Endothelial cell of umbilical vein (primary cell): Measurements from ENCODE around the gene BCO2. TPM values are rescaled to one million over a fixed set of nuclear protein-coding genes. Genes with fewer than 3 reads are reported as not detected.

Experiments used
- BruUV-seq: library from RNA; stranded (reverse); fragments of 400-500 nt; replicated peaks from 2 replicates; lab custom pipeline; 2021; lab: Mats Ljungman, UMichigan
- CTCF ChIA-PET: fragments of 300-600, 350-600 bp; sonication (Branson Sonifier 250); formaldehyde crosslinking; loops from one replicate; lab custom pipeline; 2021; ENCODE audit warnings: antibody characterized with exemption, inconsistent platforms; lab: Charles Lee
- POLR2A ChIA-PET: fragments of 300-600, 350-600 bp; sonication (Branson Sonifier 250); formaldehyde crosslinking; loops from one replicate; lab custom pipeline; 2021; ENCODE audit warnings: antibody characterized with exemption, inconsistent platforms; lab: Charles Lee
- DNase-seq: peaks from one replicate; pipeline ENCODE4 v3.0.0-alpha.2; 2011; ENCODE audit warnings: low read depth, low spot score
- FAIRE-seq: peaks from 2 replicates; lab custom pipeline; 2011; peaks lifted over from hg19 to GRCh38; lab: Jason Lieb, UNC
- H2AFZ ChIP-seq: 2 replicates; pipeline ENCODE4 v1.6.0; 2012; ENCODE audit warnings: low read depth, low read length, control low read depth, inconsistent platforms
- H3K27ac ChIP-seq: 2 replicates; pipeline ENCODE4 v1.5.1; 2011; ENCODE audit warnings: low read depth, mild to moderate bottlenecking, control low read depth, low read length, moderate library complexity; ENCODE audit not compliant: insufficient read depth
- H3K27me3 ChIP-seq, 2 experiments: 2 replicates each; pipeline versions ENCODE4 v1.6.0 to v1.6.1; 2011; ENCODE audit warnings: low read length in 2 of 2, mixed read lengths in 1 of 2; ENCODE audit not compliant: control insufficient read depth in 2 of 2, insufficient read depth in 2 of 2
- H3K36me3 ChIP-seq, 2 experiments: 2 replicates in 1 of 2; 3 replicates in 1 of 2; pipeline ENCODE4 v1.5.1; 2011; ENCODE audit warnings: low read length in 2 of 2, mild to moderate bottlenecking in 1 of 2, moderate library complexity in 1 of 2; ENCODE audit not compliant: control insufficient read depth in 2 of 2, insufficient read depth in 2 of 2; ENCODE audit errors: extremely low read depth in 1 of 2
- H3K4me1 ChIP-seq: 3 replicates; pipeline ENCODE4 v1.5.1; 2011; ENCODE audit warnings: mild to moderate bottlenecking, low read length; ENCODE audit not compliant: control insufficient read depth, insufficient read depth; ENCODE audit errors: extremely low read depth
- H3K4me2 ChIP-seq: 2 replicates; pipeline ENCODE4 v1.6.1; 2011; ENCODE audit warnings: low read length, control low read depth, mixed read lengths; ENCODE audit not compliant: insufficient read depth
- H3K4me3 ChIP-seq, 3 experiments: fragments of 200-600 bp in 1 of 3; sonication (generic), shearing (Covaris generic) in 1 of 3; replicated peaks in 1 of 3; 2 replicates each; pipeline ENCODE4 v1.5.1; 2011 to 2016; ENCODE audit warnings: control low read depth in 3 of 3, low read length in 3 of 3, mild to moderate bottlenecking in 2 of 3, inconsistent platforms in 1 of 3, low read depth in 1 of 3, moderate library complexity in 1 of 3; ENCODE audit not compliant: insufficient read depth in 1 of 3
- H3K79me2 ChIP-seq: 2 replicates; pipeline ENCODE4 v1.6.0; 2012; ENCODE audit warnings: low read length, inconsistent platforms; ENCODE audit not compliant: control insufficient read depth, insufficient read depth
- H3K9ac ChIP-seq: replicated peaks from 2 replicates; pipeline ENCODE3; 2011; ENCODE audit warnings: low read length, control low read depth; ENCODE audit not compliant: insufficient read depth; ENCODE audit errors: extremely low read depth
- H3K9me1 ChIP-seq: replicated peaks from 3 replicates; pipeline ENCODE4 v1.6.0; 2011; ENCODE audit warnings: mild to moderate bottlenecking, low read length; ENCODE audit not compliant: control insufficient read depth, insufficient read depth; ENCODE audit errors: extremely low read depth
- H3K9me3 ChIP-seq: replicated peaks from 2 replicates; pipeline ENCODE4 v1.5.1; 2012; ENCODE audit warnings: low read length, inconsistent platforms; ENCODE audit not compliant: control insufficient read depth, insufficient read depth
- H4K20me1 ChIP-seq: replicated peaks from 2 replicates; pipeline ENCODE3; 2011; ENCODE audit warnings: mild to moderate bottlenecking, low read length; ENCODE audit not compliant: control insufficient read depth, insufficient read depth; ENCODE audit errors: extremely low read depth
- CTCF ChIP-seq, 2 donors: IDR thresholded peaks; 1 replicate in 1 of 2; 2 replicates in 1 of 2; pipeline ENCODE4 v1.5.1; 2011; ENCODE audit warnings: low read length in 2 of 2, mild to moderate bottlenecking in 2 of 2, moderate library complexity in 2 of 2, control low read depth in 1 of 2, inconsistent platforms in 1 of 2, low read depth in 1 of 2; ENCODE audit not compliant: insufficient read depth in 1 of 2; ENCODE audit errors: extremely low read depth in 1 of 2
- EZH2 ChIP-seq: IDR thresholded peaks from 2 replicates; pipeline ENCODE4 v1.6.1; 2012; ENCODE audit warnings: borderline replicate concordance, low read depth, mild to moderate bottlenecking, moderate library complexity, low read length, inconsistent platforms; ENCODE audit not compliant: severe bottlenecking
- FOS ChIP-seq: IDR thresholded peaks from 2 replicates; pipeline ENCODE4 v1.6.1; 2011; ENCODE audit warnings: mild to moderate bottlenecking, low read length, moderate library complexity, borderline replicate concordance; ENCODE audit not compliant: insufficient read depth
- GATA2 ChIP-seq: IDR thresholded peaks from 2 replicates; pipeline ENCODE4 v1.7.0; 2011; ENCODE audit warnings: low read depth, mild to moderate bottlenecking, moderate library complexity, mixed read lengths, low read length; ENCODE audit not compliant: insufficient read length, insufficient read depth
- JUN ChIP-seq: IDR thresholded peaks from 2 replicates; pipeline ENCODE4 v1.6.1; 2011; ENCODE audit warnings: borderline replicate concordance, low read depth; ENCODE audit not compliant: insufficient read length, insufficient read depth
- MAX ChIP-seq: IDR thresholded peaks from 2 replicates; pipeline ENCODE4 v1.6.1; 2011; ENCODE audit not compliant: insufficient read depth, insufficient read length
- MYC ChIP-seq: IDR thresholded peaks from one replicate; pipeline ENCODE4 v1.6.1; 2011; ENCODE audit warnings: mild to moderate bottlenecking, low read depth, low read length
- POLR2A ChIP-seq: IDR thresholded peaks from 2 replicates; pipeline ENCODE4 v1.6.1; 2012; ENCODE audit warnings: low read depth, mild to moderate bottlenecking, control low read depth, low read length
- POLR2AphosphoS5 ChIP-seq: IDR thresholded peaks from 2 replicates; pipeline ENCODE4 v1.6.1; 2012; ENCODE audit warnings: low read depth, mild to moderate bottlenecking, control low read depth, low read length, moderate library complexity; ENCODE audit not compliant: insufficient read depth
- dilution Hi-C: fragments of 300-500 bp; cut with MboI; formaldehyde crosslinking; loops from one replicate; pipeline ENCODE4 v1.15.0; 2019; ENCODE audit warnings: low sequenced_read_pairs; ENCODE audit not compliant: extremely low pct_ligation_motif_present
- intact Hi-C: fragments of 100-400 bp; cut with micrococcal nuclease; formaldehyde crosslinking; loops from one replicate; pipeline ENCODE4 v1.10.0; 2022
- polyA plus RNA-seq, 4 experiments: library from polyadenylated mRNA; depleted of rRNA in 3 of 4; stranded (reverse) in 3 of 4; unstranded in 1 of 4; fragments of >200 nt; gene quantifications; 2 replicates each; pipeline versions ENCODE4 v1.2.1 to v1.2.3, GENCODE V29; 2011 to 2012; ENCODE audit warnings: missing spikeins in 1 of 4
- total RNA-seq: library from RNA; stranded (reverse); gene quantifications from 2 replicates; pipeline ENCODE4 v1.2.3, GENCODE V29; 2021

BCO2 gene
- total and polyA plus RNA-seq, 2 donors (not counting 3 experiments of a cell fraction or from before 2014, with no cell fraction given) = 0.58 to 1.9 TPM

- intact Hi-C loops = no loop called here
- H3K27me3 ChIP-seq = no peaks in the 10 kb centered on the region
These were observed 2.8 kb upstream of the BCO2 start for GRCh38 chr11:112172362-112172994.

GRCh38 chr11:112173152-112173551, 2.2 kb upstream of the BCO2 start:
- no TSS peak for BruUV-seq
- Histone ChIP-seq H3K9me3 (no peaks in the 10 kb centered on the region), H2AFZ (no peak overlapping the region), H3K79me2 (no peaks in the 10 kb centered on the region), H3K27me3 (no peaks in the 10 kb centered on the region), H4K20me1 (no peaks in the 10 kb centered on the region), H3K4me1 (peaks cover 16% of the 10 kb centered on the region), H3K36me3 (no peaks in the 10 kb centered on the region), H3K27ac (no peak overlapping the region), H3K9ac (no peak overlapping the region), H3K4me3 (no peak overlapping the region), H3K9me1 (no peaks in the 10 kb centered on the region), H3K4me2 (no peak overlapping the region)
- no peak for DNase-seq
- no peak for TF ChIP-seq FOS
- TF ChIP-seq MAX = no peak
- no peak for TF ChIP-seq POLR2A
- no peak for TF ChIP-seq CTCF (IDR thresholded peaks at IDR 0.05; ENCODE audit: extremely low read depth in 1 of 2, insufficient read depth in 1 of 2, low read depth in 1 of 2, low read length in 2 of 2)
- TF ChIP-seq MYC = no peak
- no peak for TF ChIP-seq GATA2
- no peak for TF ChIP-seq JUN
- TF ChIP-seq POLR2AphosphoS5 = no peak
- TF ChIP-seq EZH2 = no peak
- ChIA-PET CTCF (interaction anchor here (1.8 to 3.4 kb wide), 4 partner anchors 16 to 241 kb away, joined by 7 to 68 read pairs (median 12); no protein-coding TSS in a partner anchor), POLR2A (no interaction called here)
- dilution Hi-C loops (no loop called here), intact Hi-C loops (no loop called here)
- FAIRE-seq = no peak

More at GRCh38 chr11:112172362-112172994, 2.8 kb upstream of the BCO2 start:
- H3K36me3 ChIP-seq = no peaks in the 10 kb centered on the region
- H3K4me3 ChIP-seq = no peak overlapping the region
- peaks cover 16% of the 10 kb centered on the region for H3K4me1 ChIP-seq
- H3K9ac ChIP-seq = peak overlapping the region; percentile 27
- dilution Hi-C loops = no loop called here
- ChIA-PET CTCF (interaction anchor here (0.7 to 3.4 kb wide), 5 partner anchors 15 to 241 kb away, joined by 3 to 68 read pairs (median 11); no protein-coding TSS in a partner anchor), POLR2A (interaction anchor here (1.0 kb wide), 1 partner anchor 52 kb away, joined by 3 read pairs; no protein-coding TSS in a partner anchor)
- no peaks in the 10 kb centered on the region for H3K9me1 ChIP-seq
- TF ChIP-seq FOS (peak; percentile 51), JUN (no peak)
- FAIRE-seq = no peak
- DNase-seq = peak; percentile 38
- no peak overlapping the region for H3K4me2 ChIP-seq
- no peaks in the 10 kb centered on the region for H3K79me2 ChIP-seq
- BruUV-seq = no TSS peak
- H3K27ac ChIP-seq = no peak overlapping the region
- H3K9me3 ChIP-seq = no peaks in the 10 kb centered on the region
- H2AFZ ChIP-seq = peak overlapping the region; percentile 49
- H4K20me1 ChIP-seq = no peaks in the 10 kb centered on the region
